Body of pancreas (tissue), 4 donors: Measurements from ENCODE around the gene DPYD. TPM values are rescaled to one million over a fixed set of nuclear protein-coding genes. Genes with fewer than 3 reads are reported as not detected.

Source experiments
- ATAC-seq: fragments of 150-250 bp; one replicate; pipeline ENCODE4 v1.9.1; 2016
- DNase-seq, 4 donors: peaks; one replicate each; pipeline ENCODE4 v3.0.0-alpha.2; 2019
- H3K27ac ChIP-seq, 4 donors: fragments of 200-600 bp; sonication (generic); 1 replicate in 3 of 4; 2 replicates in 1 of 4; pipeline versions ENCODE4 v1.5.1 to v1.6.1; 2016 to 2019; ENCODE audit warnings: mild to moderate bottlenecking in 1 of 4, mixed read lengths in 1 of 4, moderate library complexity in 1 of 4
- H3K27me3 ChIP-seq, 2 donors: fragments of 200-600 bp; sonication (generic); one replicate each; pipeline ENCODE4 v1.6.0; 2016; ENCODE audit warnings: mild to moderate bottlenecking in 1 of 2
- H3K36me3 ChIP-seq, 2 donors: fragments of 200-600 bp; sonication (generic); replicated peaks in 1 of 2; 2 replicates each; pipeline ENCODE4 v1.5.1; 2016; ENCODE audit warnings: low read depth in 2 of 2; ENCODE audit not compliant: insufficient read depth in 1 of 2
- H3K4me1 ChIP-seq: fragments of 200-600 bp; sonication (generic); one replicate; pipeline ENCODE4 v1.6.0; 2016
- H3K4me3 ChIP-seq, 2 donors: fragments of 200-600 bp; sonication (generic); 1 replicate in 1 of 2; 2 replicates in 1 of 2; pipeline ENCODE4 v1.5.1; 2016 to 2019
- H3K9me3 ChIP-seq, 3 donors: fragments of 200-600 bp; sonication (generic); 1 replicate in 2 of 3; 2 replicates in 1 of 3; pipeline ENCODE4 v1.5.1; 2016
- POLR2A ChIP-seq, 3 donors: fragments of 450-650 bp; IDR thresholded peaks; one replicate each; pipeline ENCODE4 v1.6.1; 2016; ENCODE audit warnings: antibody characterized with exemption in 3 of 3, mild to moderate bottlenecking in 2 of 3
- WGBS, 2 donors: methylation state at CpG; one replicate each; pipeline ENCODE4 v1.1.5; 2017; 5-methylcytosine and 5-hydroxymethylcytosine counted together
- intact Hi-C: fragments of 100-400 bp; cut with DNase I; formaldehyde crosslinking; loops from one replicate; pipeline ENCODE4 v1.15.1; 2023
- total RNA-seq, 2 donors: library from RNA; depleted of rRNA; stranded (reverse); fragments of >200 nt; gene quantifications; one replicate each; pipeline ENCODE4 v1.1.0, GENCODE V29; 2016
- TF ChIP-seq, protein P1 (sequence below), 7 experiments: fragments of 450-650 bp in 4 of 7; fragments of 200-600 bp in 3 of 7; sonication (generic) in 3 of 7; IDR thresholded peaks; one replicate each; pipeline ENCODE4 v1.5.1; 2016 to 2019; ENCODE audit warnings: antibody characterized with exemption in 7 of 7

DPYD gene
- total RNA-seq, 2 donors from 2014 or later: 13.8 to 17.1 TPM

DNA sequence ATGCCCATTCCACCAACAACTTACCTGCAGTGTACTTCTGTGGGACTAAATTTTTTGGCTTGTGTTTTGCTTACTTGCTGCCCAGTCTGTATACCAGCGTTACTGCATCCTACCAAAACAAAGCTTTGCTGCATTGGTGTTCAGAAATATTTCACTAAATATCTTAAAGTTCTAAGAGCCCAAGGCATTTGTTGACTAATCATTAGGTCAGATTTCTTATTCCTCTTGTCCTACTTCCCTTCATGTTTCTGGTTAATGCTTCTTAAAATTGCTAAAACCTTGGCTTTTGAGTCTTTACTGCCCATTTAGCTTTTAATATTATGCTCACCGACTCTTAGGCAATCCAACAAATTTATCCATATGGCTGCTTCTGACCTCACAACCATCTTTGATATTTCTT is 161.8 kb downstream of the DPYD start:
- ATAC-seq: no peak
- WGBS, 2 donors: 65 to 68% methylated on average over 2 of the region's 2 CpGs
- H3K9me3 ChIP-seq: no peaks in the 10 kb centered on the region
- H3K4me1 ChIP-seq: peaks cover 10% of the 10 kb centered on the region
- no peak overlapping the region for H3K27ac ChIP-seq
- H3K36me3 ChIP-seq: no peaks in the 10 kb centered on the region
- no peaks in the 10 kb centered on the region for H3K27me3 ChIP-seq
- no peak for DNase-seq
- no peak for TF ChIP-seq POLR2A (IDR thresholded peaks at IDR 0.05)
- TF ChIP-seq, protein P1, sequence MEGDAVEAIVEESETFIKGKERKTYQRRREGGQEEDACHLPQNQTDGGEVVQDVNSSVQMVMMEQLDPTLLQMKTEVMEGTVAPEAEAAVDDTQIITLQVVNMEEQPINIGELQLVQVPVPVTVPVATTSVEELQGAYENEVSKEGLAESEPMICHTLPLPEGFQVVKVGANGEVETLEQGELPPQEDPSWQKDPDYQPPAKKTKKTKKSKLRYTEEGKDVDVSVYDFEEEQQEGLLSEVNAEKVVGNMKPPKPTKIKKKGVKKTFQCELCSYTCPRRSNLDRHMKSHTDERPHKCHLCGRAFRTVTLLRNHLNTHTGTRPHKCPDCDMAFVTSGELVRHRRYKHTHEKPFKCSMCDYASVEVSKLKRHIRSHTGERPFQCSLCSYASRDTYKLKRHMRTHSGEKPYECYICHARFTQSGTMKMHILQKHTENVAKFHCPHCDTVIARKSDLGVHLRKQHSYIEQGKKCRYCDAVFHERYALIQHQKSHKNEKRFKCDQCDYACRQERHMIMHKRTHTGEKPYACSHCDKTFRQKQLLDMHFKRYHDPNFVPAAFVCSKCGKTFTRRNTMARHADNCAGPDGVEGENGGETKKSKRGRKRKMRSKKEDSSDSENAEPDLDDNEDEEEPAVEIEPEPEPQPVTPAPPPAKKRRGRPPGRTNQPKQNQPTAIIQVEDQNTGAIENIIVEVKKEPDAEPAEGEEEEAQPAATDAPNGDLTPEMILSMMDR (IDR thresholded peaks at IDR 0.05): no peak
- no peak overlapping the region for H3K4me3 ChIP-seq
- intact Hi-C loops: no loop called here

DNA sequence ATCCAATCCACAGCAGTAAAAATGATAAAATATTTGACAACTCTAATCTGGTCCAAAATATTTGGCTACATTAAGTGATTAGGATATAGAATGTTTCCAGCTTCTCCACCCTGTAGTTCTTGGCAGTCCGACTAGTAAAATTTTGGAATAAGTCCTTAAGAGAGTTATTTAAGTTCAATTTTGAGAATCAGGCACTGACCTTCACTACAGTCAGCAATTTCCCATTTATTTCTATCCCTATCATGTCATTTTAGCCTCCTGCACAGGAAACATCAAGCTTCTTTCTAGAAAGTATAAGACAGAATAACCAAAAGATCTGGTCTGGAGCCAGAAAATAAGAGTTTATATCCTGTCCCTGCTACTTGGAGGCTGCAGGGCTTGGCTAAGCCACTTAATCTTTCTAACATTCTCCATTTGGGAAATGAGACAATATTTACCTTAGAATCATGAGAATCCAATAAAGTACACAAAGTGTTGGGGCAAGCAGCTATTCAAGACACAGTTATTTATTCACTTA is 162.2 kb downstream of the DPYD start:
- 26 to 31% methylated on average over 1 of the region's 1 CpG for WGBS, 2 donors
- Histone ChIP-seq H3K36me3 (no peaks in the 10 kb centered on the region), H3K27ac (no peak overlapping the region), H3K9me3 (no peaks in the 10 kb centered on the region), H3K27me3 (no peaks in the 10 kb centered on the region), H3K4me1 (peaks cover 10% of the 10 kb centered on the region), H3K4me3 (no peak overlapping the region)
- DNase-seq (no peak), ATAC-seq (no peak)
- no peak for TF ChIP-seq POLR2A (IDR thresholded peaks at IDR 0.05)
- TF ChIP-seq, protein P1 (IDR thresholded peaks at IDR 0.05): no peak
- intact Hi-C loops: no loop called here

DNA sequence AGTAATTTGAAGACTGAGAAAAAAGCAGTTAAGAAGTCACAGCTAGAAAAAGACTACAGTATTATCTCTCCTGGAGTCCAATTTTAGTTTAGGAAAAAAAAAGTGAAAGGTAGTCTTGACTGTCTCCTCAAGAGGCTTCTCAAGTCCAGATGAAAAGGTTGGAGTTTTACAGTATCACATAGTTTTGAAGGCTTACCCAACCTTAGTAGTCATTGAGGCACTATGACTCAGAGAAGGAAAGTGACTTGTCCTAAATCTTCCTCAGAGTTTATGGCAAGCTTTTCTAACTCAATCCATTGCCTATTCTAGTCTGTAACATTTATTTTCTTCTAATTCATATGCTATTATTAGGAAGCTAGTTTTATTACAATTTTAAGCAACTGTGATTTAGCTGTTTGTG is 174.9 kb downstream of the DPYD start:
- DNase-seq (no peak), ATAC-seq (no peak)
- H3K27me3 ChIP-seq: no peaks in the 10 kb centered on the region
- intact Hi-C loops: no loop called here
- H3K27ac ChIP-seq: no peak overlapping the region
- H3K4me3 ChIP-seq: no peak overlapping the region
- H3K4me1 ChIP-seq: no peaks in the 10 kb centered on the region
- TF ChIP-seq, protein P1 (IDR thresholded peaks at IDR 0.05): no peak
- TF ChIP-seq POLR2A (IDR thresholded peaks at IDR 0.05): no peak
- H3K36me3 ChIP-seq: no peaks in the 10 kb centered on the region
- no peaks in the 10 kb centered on the region for H3K9me3 ChIP-seq

DNA sequence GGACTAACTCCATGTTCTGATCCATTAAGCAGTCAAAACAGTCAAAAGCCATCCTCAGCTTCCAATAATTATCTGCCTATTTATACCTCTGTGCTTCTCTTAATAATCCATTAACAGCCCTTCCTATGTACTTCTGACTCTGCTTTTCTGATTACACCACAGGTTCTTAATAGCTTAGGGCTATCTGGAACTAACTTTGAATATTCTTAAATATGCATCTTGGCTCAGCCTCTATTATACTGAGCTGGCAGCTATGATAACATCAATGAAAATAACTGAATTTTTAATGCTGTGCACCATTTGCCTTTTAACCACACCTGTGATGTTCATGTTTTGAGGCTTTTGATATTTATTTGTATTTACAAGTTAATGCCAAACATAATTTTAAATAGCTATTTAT is 175.9 kb downstream of the DPYD start:
- no peaks in the 10 kb centered on the region for H3K4me1 ChIP-seq
- H3K4me3 ChIP-seq: no peak overlapping the region
- TF ChIP-seq, protein P1 (IDR thresholded peaks at IDR 0.05): no peak
- TF ChIP-seq POLR2A (IDR thresholded peaks at IDR 0.05): no peak
- H3K9me3 ChIP-seq: no peaks in the 10 kb centered on the region
- DNase-seq: no peak
- intact Hi-C loops: no loop called here
- no peaks in the 10 kb centered on the region for H3K27me3 ChIP-seq
- H3K27ac ChIP-seq: no peak overlapping the region
- ATAC-seq: no peak
- no peaks in the 10 kb centered on the region for H3K36me3 ChIP-seq

DNA sequence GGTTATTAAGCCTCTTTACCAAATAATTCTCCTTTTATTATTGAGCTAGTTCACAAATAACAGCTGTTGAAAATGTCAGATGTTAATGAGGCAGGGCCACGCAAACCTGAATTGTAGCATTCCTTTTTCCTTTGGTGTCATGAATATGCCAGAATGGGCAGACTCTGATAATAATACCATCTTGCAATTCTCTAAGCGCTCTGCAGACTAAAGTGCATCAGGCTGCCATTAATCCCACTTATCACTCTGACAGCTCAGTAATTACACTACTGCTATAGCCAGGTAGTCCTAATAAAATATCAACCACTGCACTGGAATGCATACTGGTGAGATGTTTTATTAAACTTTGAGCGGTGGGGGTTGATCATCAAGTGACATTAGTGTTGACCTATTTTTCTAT is 177.7 kb downstream of the DPYD start:
- WGBS, 2 donors: 68 to 78% methylated on average over 3 of the region's 3 CpGs
- DNase-seq (no peak), ATAC-seq (no peak)

More for the DNA sequence above, 177.7 kb downstream of the DPYD start:
- H3K9me3 ChIP-seq: no peaks in the 10 kb centered on the region
- no peaks in the 10 kb centered on the region for H3K36me3 ChIP-seq
- TF ChIP-seq, protein P1 (IDR thresholded peaks at IDR 0.05): no peak
- no peak for TF ChIP-seq POLR2A (IDR thresholded peaks at IDR 0.05)
- intact Hi-C loops: no loop called here
- H3K27me3 ChIP-seq: no peaks in the 10 kb centered on the region
- no peak overlapping the region for H3K27ac ChIP-seq
- no peaks in the 10 kb centered on the region for H3K4me1 ChIP-seq
- H3K4me3 ChIP-seq: no peak overlapping the region
